ENCODE measurements around the gene PDXK. TPM values are rescaled to one million over a fixed set of nuclear protein-coding genes. Genes with fewer than 3 reads are reported as not detected.

The PDXK gene
- total and polyA plus RNA-seq, 9 of the 15 experiments (the other 6 are each of a cell fraction or from before 2014, with no cell fraction given): 5.6 to 162 (median 76.5) TPM

DNA sequence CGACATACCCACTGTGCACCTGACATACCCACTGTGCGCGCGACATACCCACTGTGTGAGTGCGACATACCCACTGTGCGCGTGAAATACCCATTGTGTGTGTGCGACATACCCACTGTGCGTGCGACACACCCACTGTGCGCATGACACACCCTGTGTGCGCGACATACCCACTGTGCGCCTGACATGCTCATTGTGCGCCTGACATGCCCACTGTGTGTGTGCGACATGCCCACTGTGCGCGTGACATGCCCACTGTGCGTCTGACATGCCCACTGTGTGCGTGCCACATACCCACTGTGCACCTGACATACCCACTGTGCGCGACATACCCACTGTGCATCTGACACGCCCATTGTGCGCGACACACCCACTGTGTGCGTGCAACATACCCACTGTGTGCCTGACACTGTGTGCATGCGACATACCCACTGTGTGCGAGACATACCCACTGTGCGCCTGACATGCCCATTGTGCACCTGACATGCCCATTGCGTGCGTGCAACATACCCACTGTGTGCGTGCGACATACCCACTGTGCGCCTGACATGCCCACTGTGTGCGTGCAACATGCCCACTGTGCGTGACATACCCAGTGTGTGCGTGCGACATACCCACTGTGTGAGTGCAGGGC is 68.0 kb downstream of the PDXK start (continued):
- TF ChIP-seq MTA1 (IDR thresholded peaks at IDR 0.05; ENCODE audit: borderline replicate concordance) (no peak), SMAD4 (CRISPR knock-in tag; conservative IDR thresholded peaks at IDR 0.05) (0 out of 2 replicates have a peak, but pooled peaks have one; percentile 31), ZKSCAN1 (IDR thresholded peaks at IDR 0.05; ENCODE audit: low read depth, low read length) (peak; percentile 98), NCOA1 (IDR thresholded peaks at IDR 0.05; ENCODE audit: low read depth) (no peak), TFAM (CRISPR knock-in tag; conservative IDR thresholded peaks at IDR 0.05) (no peak), ZC3H8 (IDR thresholded peaks at IDR 0.05) (no peak), RBM14 (IDR thresholded peaks at IDR 0.05; ENCODE audit: borderline replicate concordance, insufficient read depth, low read depth, low read length) (0 out of 2 replicates have a peak, but pooled peaks have one; percentile 72), MEF2A (IDR thresholded peaks at IDR 0.05; ENCODE audit: control insufficient read depth, low read depth, low read length) (no peak), TCF3 (CRISPR knock-in tag; IDR thresholded peaks at IDR 0.05) (no peak), ZNF445 (CRISPR knock-in tag; IDR thresholded peaks at IDR 0.05; ENCODE audit: low read depth) (no peak)
- TF ChIP-seq, protein P1, sequence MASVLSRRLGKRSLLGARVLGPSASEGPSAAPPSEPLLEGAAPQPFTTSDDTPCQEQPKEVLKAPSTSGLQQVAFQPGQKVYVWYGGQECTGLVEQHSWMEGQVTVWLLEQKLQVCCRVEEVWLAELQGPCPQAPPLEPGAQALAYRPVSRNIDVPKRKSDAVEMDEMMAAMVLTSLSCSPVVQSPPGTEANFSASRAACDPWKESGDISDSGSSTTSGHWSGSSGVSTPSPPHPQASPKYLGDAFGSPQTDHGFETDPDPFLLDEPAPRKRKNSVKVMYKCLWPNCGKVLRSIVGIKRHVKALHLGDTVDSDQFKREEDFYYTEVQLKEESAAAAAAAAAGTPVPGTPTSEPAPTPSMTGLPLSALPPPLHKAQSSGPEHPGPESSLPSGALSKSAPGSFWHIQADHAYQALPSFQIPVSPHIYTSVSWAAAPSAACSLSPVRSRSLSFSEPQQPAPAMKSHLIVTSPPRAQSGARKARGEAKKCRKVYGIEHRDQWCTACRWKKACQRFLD (CRISPR knock-in tag; IDR thresholded peaks at IDR 0.05): no peak
- TF ChIP-seq, protein P2, sequence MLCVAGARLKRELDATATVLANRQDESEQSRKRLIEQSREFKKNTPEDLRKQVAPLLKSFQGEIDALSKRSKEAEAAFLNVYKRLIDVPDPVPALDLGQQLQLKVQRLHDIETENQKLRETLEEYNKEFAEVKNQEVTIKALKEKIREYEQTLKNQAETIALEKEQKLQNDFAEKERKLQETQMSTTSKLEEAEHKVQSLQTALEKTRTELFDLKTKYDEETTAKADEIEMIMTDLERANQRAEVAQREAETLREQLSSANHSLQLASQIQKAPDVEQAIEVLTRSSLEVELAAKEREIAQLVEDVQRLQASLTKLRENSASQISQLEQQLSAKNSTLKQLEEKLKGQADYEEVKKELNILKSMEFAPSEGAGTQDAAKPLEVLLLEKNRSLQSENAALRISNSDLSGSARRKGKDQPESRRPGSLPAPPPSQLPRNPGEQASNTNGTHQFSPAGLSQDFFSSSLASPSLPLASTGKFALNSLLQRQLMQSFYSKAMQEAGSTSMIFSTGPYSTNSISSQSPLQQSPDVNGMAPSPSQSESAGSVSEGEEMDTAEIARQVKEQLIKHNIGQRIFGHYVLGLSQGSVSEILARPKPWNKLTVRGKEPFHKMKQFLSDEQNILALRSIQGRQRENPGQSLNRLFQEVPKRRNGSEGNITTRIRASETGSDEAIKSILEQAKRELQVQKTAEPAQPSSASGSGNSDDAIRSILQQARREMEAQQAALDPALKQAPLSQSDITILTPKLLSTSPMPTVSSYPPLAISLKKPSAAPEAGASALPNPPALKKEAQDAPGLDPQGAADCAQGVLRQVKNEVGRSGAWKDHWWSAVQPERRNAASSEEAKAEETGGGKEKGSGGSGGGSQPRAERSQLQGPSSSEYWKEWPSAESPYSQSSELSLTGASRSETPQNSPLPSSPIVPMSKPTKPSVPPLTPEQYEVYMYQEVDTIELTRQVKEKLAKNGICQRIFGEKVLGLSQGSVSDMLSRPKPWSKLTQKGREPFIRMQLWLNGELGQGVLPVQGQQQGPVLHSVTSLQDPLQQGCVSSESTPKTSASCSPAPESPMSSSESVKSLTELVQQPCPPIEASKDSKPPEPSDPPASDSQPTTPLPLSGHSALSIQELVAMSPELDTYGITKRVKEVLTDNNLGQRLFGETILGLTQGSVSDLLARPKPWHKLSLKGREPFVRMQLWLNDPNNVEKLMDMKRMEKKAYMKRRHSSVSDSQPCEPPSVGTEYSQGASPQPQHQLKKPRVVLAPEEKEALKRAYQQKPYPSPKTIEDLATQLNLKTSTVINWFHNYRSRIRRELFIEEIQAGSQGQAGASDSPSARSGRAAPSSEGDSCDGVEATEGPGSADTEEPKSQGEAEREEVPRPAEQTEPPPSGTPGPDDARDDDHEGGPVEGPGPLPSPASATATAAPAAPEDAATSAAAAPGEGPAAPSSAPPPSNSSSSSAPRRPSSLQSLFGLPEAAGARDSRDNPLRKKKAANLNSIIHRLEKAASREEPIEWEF (CRISPR knock-in tag; IDR thresholded peaks at IDR 0.05): no peak
- TF ChIP-seq, protein P3, sequence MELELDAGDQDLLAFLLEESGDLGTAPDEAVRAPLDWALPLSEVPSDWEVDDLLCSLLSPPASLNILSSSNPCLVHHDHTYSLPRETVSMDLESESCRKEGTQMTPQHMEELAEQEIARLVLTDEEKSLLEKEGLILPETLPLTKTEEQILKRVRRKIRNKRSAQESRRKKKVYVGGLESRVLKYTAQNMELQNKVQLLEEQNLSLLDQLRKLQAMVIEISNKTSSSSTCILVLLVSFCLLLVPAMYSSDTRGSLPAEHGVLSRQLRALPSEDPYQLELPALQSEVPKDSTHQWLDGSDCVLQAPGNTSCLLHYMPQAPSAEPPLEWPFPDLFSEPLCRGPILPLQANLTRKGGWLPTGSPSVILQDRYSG (tag; conservative IDR thresholded peaks at IDR 0.05; ENCODE audit: low read depth): no peak
- TF ChIP-seq, protein P4, sequence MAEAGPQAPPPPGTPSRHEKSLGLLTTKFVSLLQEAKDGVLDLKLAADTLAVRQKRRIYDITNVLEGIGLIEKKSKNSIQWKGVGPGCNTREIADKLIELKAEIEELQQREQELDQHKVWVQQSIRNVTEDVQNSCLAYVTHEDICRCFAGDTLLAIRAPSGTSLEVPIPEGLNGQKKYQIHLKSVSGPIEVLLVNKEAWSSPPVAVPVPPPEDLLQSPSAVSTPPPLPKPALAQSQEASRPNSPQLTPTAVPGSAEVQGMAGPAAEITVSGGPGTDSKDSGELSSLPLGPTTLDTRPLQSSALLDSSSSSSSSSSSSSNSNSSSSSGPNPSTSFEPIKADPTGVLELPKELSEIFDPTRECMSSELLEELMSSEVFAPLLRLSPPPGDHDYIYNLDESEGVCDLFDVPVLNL (CRISPR knock-in tag; IDR thresholded peaks at IDR 0.05; ENCODE audit: low read depth): 0 out of 2 replicates have a peak, but pooled peaks have one; percentile 45
- TF ChIP-seq, protein P5, sequence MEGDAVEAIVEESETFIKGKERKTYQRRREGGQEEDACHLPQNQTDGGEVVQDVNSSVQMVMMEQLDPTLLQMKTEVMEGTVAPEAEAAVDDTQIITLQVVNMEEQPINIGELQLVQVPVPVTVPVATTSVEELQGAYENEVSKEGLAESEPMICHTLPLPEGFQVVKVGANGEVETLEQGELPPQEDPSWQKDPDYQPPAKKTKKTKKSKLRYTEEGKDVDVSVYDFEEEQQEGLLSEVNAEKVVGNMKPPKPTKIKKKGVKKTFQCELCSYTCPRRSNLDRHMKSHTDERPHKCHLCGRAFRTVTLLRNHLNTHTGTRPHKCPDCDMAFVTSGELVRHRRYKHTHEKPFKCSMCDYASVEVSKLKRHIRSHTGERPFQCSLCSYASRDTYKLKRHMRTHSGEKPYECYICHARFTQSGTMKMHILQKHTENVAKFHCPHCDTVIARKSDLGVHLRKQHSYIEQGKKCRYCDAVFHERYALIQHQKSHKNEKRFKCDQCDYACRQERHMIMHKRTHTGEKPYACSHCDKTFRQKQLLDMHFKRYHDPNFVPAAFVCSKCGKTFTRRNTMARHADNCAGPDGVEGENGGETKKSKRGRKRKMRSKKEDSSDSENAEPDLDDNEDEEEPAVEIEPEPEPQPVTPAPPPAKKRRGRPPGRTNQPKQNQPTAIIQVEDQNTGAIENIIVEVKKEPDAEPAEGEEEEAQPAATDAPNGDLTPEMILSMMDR (IDR thresholded peaks at IDR 0.05 in 2 of 3, conservative IDR thresholded peaks at IDR 0.05 in 1 of 3; ENCODE audit: insufficient read depth in 2 of 3, low read depth in 1 of 3, low read length in 3 of 3): no peak

All from K562 (cell line).